Skeletal muscle tissue (tissue), 4 donors: ENCODE results near the gene EIF5A. TPM values are rescaled to one million over a fixed set of nuclear protein-coding genes. Genes with fewer than 3 reads are reported as not detected.

Source experiments
- H3K27ac ChIP-seq: one replicate; pipeline ENCODE4 v1.7.0; 2013; ENCODE audit warnings: mild to moderate bottlenecking, low read depth, low read length, inconsistent platforms
- H3K27me3 ChIP-seq, 3 donors: one replicate each; pipeline ENCODE4 v1.7.0; 2013; ENCODE audit warnings: low read length in 3 of 3; ENCODE audit not compliant: control insufficient read depth in 3 of 3, insufficient read depth in 3 of 3
- H3K36me3 ChIP-seq, 3 donors: one replicate each; pipeline ENCODE4 v1.7.0; 2013; ENCODE audit warnings: low read length in 3 of 3; ENCODE audit not compliant: control insufficient read depth in 3 of 3, insufficient read depth in 3 of 3
- H3K4me1 ChIP-seq, 3 donors: one replicate each; pipeline ENCODE4 v1.7.0; 2013; ENCODE audit warnings: low read length in 3 of 3, mild to moderate bottlenecking in 3 of 3; ENCODE audit not compliant: control insufficient read depth in 3 of 3, insufficient read depth in 3 of 3
- H3K4me3 ChIP-seq, 3 donors: one replicate each; pipeline ENCODE4 v1.7.0; 2013; ENCODE audit warnings: low read length in 3 of 3
- H3K9ac ChIP-seq, 3 donors: one replicate each; pipeline ENCODE4 v1.7.0; 2013; ENCODE audit warnings: low read length in 3 of 3, mild to moderate bottlenecking in 3 of 3, moderate library complexity in 2 of 3, low read depth in 1 of 3
- H3K9me3 ChIP-seq, 3 donors: one replicate each; pipeline ENCODE4 v1.7.0; 2013; ENCODE audit warnings: low read length in 3 of 3; ENCODE audit not compliant: control insufficient read depth in 3 of 3
- total RNA-seq: library from RNA; depleted of rRNA; stranded (reverse); fragments of >200 nt; gene quantifications from one replicate; pipeline ENCODE4 v1.2.3, GENCODE V29; 2014
- donor health status: Osteomylitis.

EIF5A gene
- total RNA-seq, 1 donor from 2014 or later = 185 TPM

GRCh38 chr17:7312432-7313087 lies 5.1 kb downstream of the EIF5A start:
- H3K9ac ChIP-seq = peak overlapping the region in 1 of 3 donors; percentile 93
- no peak overlapping the region for H3K4me3 ChIP-seq
- peaks cover 53 to 62% (median 59%) of the 10 kb centered on the region in 3 donors for H3K36me3 ChIP-seq
- no peaks in the 10 kb centered on the region for H3K27me3 ChIP-seq
- no peak overlapping the region for H3K27ac ChIP-seq
- H3K4me1 ChIP-seq = peaks cover 57 to 69% (median 67%) of the 10 kb centered on the region in 3 donors
- H3K9me3 ChIP-seq = no peaks in the 10 kb centered on the region

GRCh38 chr17:7313088-7313889 lies 5.9 kb downstream of the EIF5A start:
- peaks cover 60 to 70% (median 66%) of the 10 kb centered on the region in 3 donors for H3K36me3 ChIP-seq

GRCh38 chr17:7313890-7314718 lies 6.7 kb downstream of the EIF5A start:
- H3K9me3 ChIP-seq = no peaks in the 10 kb centered on the region
- H3K27ac ChIP-seq = peak overlapping the region; percentile 89
- H3K9ac ChIP-seq = peak overlapping the region; percentile 83 to 93 (median 88)
- H3K4me1 ChIP-seq = peaks cover 53 to 63% (median 58%) of the 10 kb centered on the region in 3 donors
- H3K4me3 ChIP-seq = peak overlapping the region; percentile 83 to 97 (median 92)
- H3K27me3 ChIP-seq = no peaks in the 10 kb centered on the region
- H3K36me3 ChIP-seq = peaks cover 68 to 78% (median 74%) of the 10 kb centered on the region in 3 donors

More at GRCh38 chr17:7313088-7313889, 5.9 kb downstream of the EIF5A start:
- peak overlapping the region in 1 of 3 donors; percentile 93 for H3K9ac ChIP-seq
- H3K4me1 ChIP-seq = peaks cover 57 to 69% (median 66%) of the 10 kb centered on the region in 3 donors
- no peaks in the 10 kb centered on the region for H3K9me3 ChIP-seq
- no peaks in the 10 kb centered on the region for H3K27me3 ChIP-seq
- H3K4me3 ChIP-seq = no peak overlapping the region
- H3K27ac ChIP-seq = no peak overlapping the region

- Histone ChIP-seq H3K4me1 (peaks cover 45 to 54% (median 49%) of the 10 kb centered on the region in 3 donors), H3K27me3 (no peaks in the 10 kb centered on the region), H3K9ac (peak within 1 kb of the TSS; percentile 83 to 93 (median 88)), H3K27ac (peak within 1 kb of the TSS; percentile 89), H3K4me3 (peak within 1 kb of the TSS; percentile 83 to 97 (median 92)), H3K9me3 (no peaks in the 10 kb centered on the region), H3K36me3 (peaks cover 64 to 74% (median 70%) of the 10 kb centered on the region in 3 donors)
Observed at GRCh38 chr17:7314719-7315569, 7.5 kb downstream of the EIF5A start, which contains the start of gene GPS2. GPS2 (minus strand) TSS chr17:7315360; CDS start chr17:7315052, 308 bp downstream.

- Histone ChIP-seq H3K9me3 (no peaks in the 10 kb centered on the region), H3K4me1 (peaks cover 38 to 47% (median 42%) of the 10 kb centered on the region in 3 donors), H3K27me3 (no peaks in the 10 kb centered on the region), H3K9ac (peak overlapping the region; percentile 80 to 93 (median 88)), H3K36me3 (peaks cover 62 to 75% (median 71%) of the 10 kb centered on the region in 3 donors), H3K4me3 (peak overlapping the region; percentile 83 to 97 (median 92)), H3K27ac (peak overlapping the region; percentile 89)
Observed at GRCh38 chr17:7315570-7316235, 8.3 kb downstream of the EIF5A start.

GRCh38 chr17:7317161-7317803 lies 9.9 kb downstream of the EIF5A start:
- Histone ChIP-seq H3K36me3 (peaks cover 66 to 75% (median 75%) of the 10 kb centered on the region in 3 donors), H3K9ac (no peak overlapping the region), H3K9me3 (no peaks in the 10 kb centered on the region), H3K27me3 (no peaks in the 10 kb centered on the region), H3K27ac (no peak overlapping the region), H3K4me3 (no peak overlapping the region), H3K4me1 (peaks cover 31 to 34% (median 33%) of the 10 kb centered on the region in 3 donors)

- Histone ChIP-seq H3K4me3 (no peak overlapping the region), H3K9me3 (no peaks in the 10 kb centered on the region), H3K36me3 (peaks cover 66 to 75% (median 75%) of the 10 kb centered on the region in 3 donors), H3K9ac (no peak overlapping the region), H3K27me3 (no peaks in the 10 kb centered on the region), H3K27ac (no peak overlapping the region), H3K4me1 (peaks cover 21 to 24% (median 23%) of the 10 kb centered on the region in 3 donors)
Observed at GRCh38 chr17:7318121-7318860, 10.9 kb downstream of the EIF5A start.

GRCh38 chr17:7321466-7321865 lies 14.0 kb downstream of the EIF5A start:
- H3K9ac ChIP-seq = no peak overlapping the region
- no peaks in the 10 kb centered on the region for H3K4me1 ChIP-seq
- no peak overlapping the region for H3K27ac ChIP-seq
- H3K4me3 ChIP-seq = no peak overlapping the region
- H3K27me3 ChIP-seq = no peaks in the 10 kb centered on the region
- H3K36me3 ChIP-seq = peaks cover 78 to 86% (median 83%) of the 10 kb centered on the region in 3 donors
- H3K9me3 ChIP-seq = no peaks in the 10 kb centered on the region
